Measurements from ENCODE around the gene AVEN.

- no peak for TF ChIP-seq EZH2 (IDR thresholded peaks at IDR 0.05; ENCODE audit: borderline replicate concordance, low read depth, low read length, poor library complexity, severe bottlenecking)
- no peak for TF ChIP-seq CTCF (conservative IDR thresholded peaks at IDR 0.05; ENCODE audit: low read depth, low read length)
Observed at GRCh38 chr15:33844597-33844996, 194.4 kb downstream of the AVEN start.
